HepG2 (cell line): ENCODE results near the gene GLB1L. TPM values are rescaled to one million over a fixed set of nuclear protein-coding genes. Genes with fewer than 3 reads are reported as not detected.
A peak's percentile ranks its signal among the peaks of the same experiment; 100 is the strongest.

Experiments used
- ATAD3A ChIP-seq: sonication (generic); formaldehyde crosslinking; IDR thresholded peaks from 2 replicates; pipeline ENCODE4 v1.4.0; 2020; ENCODE audit warnings: missing genetic modification reagents
- CHD4 ChIP-seq: fragments of 200-600 bp; sonication (generic); IDR thresholded peaks from 2 replicates; pipeline ENCODE4 v1.7.0; 2017; ENCODE audit warnings: mild to moderate bottlenecking, low read length, borderline replicate concordance
- CSRNP1 ChIP-seq: sonication (generic); formaldehyde crosslinking; IDR thresholded peaks from 2 replicates; pipeline ENCODE4 v1.8.1; 2023; ENCODE audit warnings: mild to moderate bottlenecking, missing genetic modification reagents
- HBP1 ChIP-seq: IDR thresholded peaks from 2 replicates; pipeline ENCODE4 v1.6.1; 2016; ENCODE audit warnings: low read depth, control low read depth
- HES4 ChIP-seq: sonication (generic); formaldehyde crosslinking; IDR thresholded peaks from 2 replicates; pipeline ENCODE4 v1.9.0; 2021; ENCODE audit warnings: mild to moderate bottlenecking, missing genetic modification reagents, borderline replicate concordance
- JDP2 ChIP-seq: sonication (generic); formaldehyde crosslinking; IDR thresholded peaks from 2 replicates; pipeline ENCODE4 v1.8.1; 2022; ENCODE audit warnings: missing genetic modification reagents, borderline replicate concordance
- MATR3 ChIP-seq: sonication (generic); formaldehyde crosslinking; IDR thresholded peaks from 2 replicates; pipeline ENCODE4 v1.4.0; 2020; ENCODE audit warnings: missing genetic modification reagents
- MEF2D ChIP-seq: sonication (generic); formaldehyde crosslinking; IDR thresholded peaks from 2 replicates; pipeline ENCODE4 v1.5.1; 2020; ENCODE audit warnings: mild to moderate bottlenecking, missing genetic modification reagents
- MEIS1 ChIP-seq: sonication (generic); formaldehyde crosslinking; IDR thresholded peaks from 2 replicates; pipeline ENCODE4 v1.9.0; 2021; ENCODE audit warnings: mild to moderate bottlenecking, missing genetic modification reagents, moderate library complexity, borderline replicate concordance
- PHF5A ChIP-seq: IDR thresholded peaks from one replicate; pipeline ENCODE4 v1.6.1; 2018; ENCODE audit warnings: low read depth, missing genetic modification reagents; ENCODE audit not compliant: unreplicated experiment
- TRIM22 ChIP-seq: fragments of 450-650 bp; IDR thresholded peaks from 2 replicates; pipeline ENCODE4 v1.6.1; 2017
- ZBTB42 ChIP-seq: sonication (generic); formaldehyde crosslinking; IDR thresholded peaks from 2 replicates; pipeline ENCODE4 v1.5.0; 2020; ENCODE audit warnings: mild to moderate bottlenecking, missing genetic modification reagents
- ZNF136 ChIP-seq: sonication (generic); formaldehyde crosslinking; IDR thresholded peaks from 2 replicates; pipeline ENCODE4 v1.8.1; 2022; ENCODE audit warnings: low read depth, mild to moderate bottlenecking, moderate library complexity, missing genetic modification reagents
- ZNF160 ChIP-seq: sonication (generic); formaldehyde crosslinking; IDR thresholded peaks from 2 replicates; pipeline ENCODE4 v1.8.0; 2022; ENCODE audit warnings: mild to moderate bottlenecking, inconsistent platforms, missing genetic modification reagents
- ZNF24 ChIP-seq: fragments of 450-650 bp; IDR thresholded peaks from 2 replicates; pipeline ENCODE4 v1.6.1; 2017; ENCODE audit warnings: antibody characterized with exemption, mild to moderate bottlenecking
- ZNF33B ChIP-seq: sonication (generic); formaldehyde crosslinking; IDR thresholded peaks from 2 replicates; pipeline ENCODE4 v1.5.1; 2020; ENCODE audit warnings: mild to moderate bottlenecking, missing genetic modification reagents
- ZNF746 ChIP-seq: sonication (generic); formaldehyde crosslinking; IDR thresholded peaks from 2 replicates; pipeline ENCODE4 v1.8.0; 2022; ENCODE audit warnings: mild to moderate bottlenecking, missing genetic modification reagents
- ZNF790 ChIP-seq: sonication (generic); formaldehyde crosslinking; IDR thresholded peaks from 2 replicates; pipeline ENCODE4 v1.8.0; 2022; ENCODE audit warnings: missing genetic modification reagents, mild to moderate bottlenecking, borderline replicate concordance
- ZNF883 ChIP-seq: sonication (generic); formaldehyde crosslinking; IDR thresholded peaks from 2 replicates; pipeline ENCODE4 v1.5.1; 2020; ENCODE audit warnings: mild to moderate bottlenecking, missing genetic modification reagents; ENCODE audit errors: not compliant biosample characterization
- ZSCAN20 ChIP-seq: sonication (generic); formaldehyde crosslinking; IDR thresholded peaks from 2 replicates; pipeline ENCODE4 v1.4.0; 2020; ENCODE audit warnings: missing genetic modification reagents, mild to moderate bottlenecking, borderline replicate concordance
- ZSCAN25 ChIP-seq: sonication (generic); formaldehyde crosslinking; IDR thresholded peaks from 2 replicates; pipeline ENCODE4 v1.8.0; 2022; ENCODE audit warnings: mild to moderate bottlenecking, missing genetic modification reagents
- polyA plus RNA-seq, 8 experiments: library from polyadenylated mRNA; depleted of rRNA in 3 of 8; stranded (reverse) in 7 of 8; unstranded in 1 of 8; fragments of >200 nt; fragmentation: Illumina TruSeq in 4 of 8; extraction: Trizol in 4 of 8; gene quantifications; 2 replicates each; pipeline versions ENCODE4 v1.2.1 to v1.2.3, GENCODE V29; 2011 to 2016; ENCODE audit warnings: low read depth in 4 of 8, missing spikeins in 1 of 8, mixed read lengths in 1 of 8; ENCODE audit not compliant: insufficient read depth in 1 of 8
- total RNA-seq, 5 experiments: library from RNA; depleted of rRNA; stranded (reverse); fragments of >200 nt; fragmentation: Illumina TruSeq; extraction: Trizol; gene quantifications; 2 replicates each; pipeline ENCODE4 v1.2.3, GENCODE V29; 2016; ENCODE audit warnings: low read depth in 1 of 5

The GLB1L gene
- total and polyA plus RNA-seq, 2 of the 13 experiments (the other 11 are each of a cell fraction or from before 2014, with no cell fraction given): 6.8 to 7.3 TPM

- peak; percentile 63; the same call in 1 of the 2 replicates for TF ChIP-seq MEF2D (CRISPR knock-in tag)
- peak; percentile 67; the same call in 1 of the 2 replicates for TF ChIP-seq ZNF160 (CRISPR knock-in tag)
- TF ChIP-seq ATAD3A (CRISPR knock-in tag): no peak
- TF ChIP-seq ZBTB42 (CRISPR knock-in tag): no peak
- TF ChIP-seq PHF5A (CRISPR knock-in tag): peak; percentile 68
- peak; percentile 66 for TF ChIP-seq HBP1
- TF ChIP-seq HES4 (CRISPR knock-in tag): peak; percentile 44; the same call in 1 of the 2 replicates
- no peak for TF ChIP-seq TRIM22
- TF ChIP-seq CHD4: no peak
- peak; percentile 70; the same call in 1 of the 2 replicates for TF ChIP-seq ZNF136 (CRISPR knock-in tag)
- peak; percentile 69; the same call in 1 of the 2 replicates for TF ChIP-seq MEIS1
- TF ChIP-seq ZSCAN25 (CRISPR knock-in tag): peak; percentile 85
- no peak for TF ChIP-seq MATR3 (CRISPR knock-in tag)
- 0 out of 2 replicates have a peak, but pooled peaks have one; percentile 46 for TF ChIP-seq ZSCAN20 (CRISPR knock-in tag)
- no peak for TF ChIP-seq JDP2 (CRISPR knock-in tag)
- TF ChIP-seq CSRNP1 (CRISPR knock-in tag): no peak; the same call in 1 of the 2 replicates
- TF ChIP-seq ZNF790 (CRISPR knock-in tag): peak; percentile 87; the same call in 1 of the 2 replicates
- TF ChIP-seq ZNF883: peak; percentile 61
- TF ChIP-seq ZNF33B (CRISPR knock-in tag): no peak
- no peak; the same call in 1 of the 2 replicates for TF ChIP-seq ZNF746 (CRISPR knock-in tag)
- TF ChIP-seq ZNF24: 0 out of 2 replicates have a peak, but pooled peaks have one; percentile 69
These were observed 49.4 kb upstream of the GLB1L start (continued) for GRCh38 chr2:219294356-219295351.
